Ishikawa (cell line): Measurements from ENCODE around the gene RNASE13.

Experiments used
- RAD21 ChIP-seq: IDR thresholded peaks from 2 replicates; pipeline ENCODE4 v1.6.1; 2012; ENCODE audit warnings: low read depth
- TAF1 ChIP-seq: IDR thresholded peaks from 2 replicates; pipeline ENCODE4 v1.6.1; 2012; ENCODE audit warnings: low read depth, mild to moderate bottlenecking

GRCh38 chr14:21014761-21015190, 19.8 kb downstream of the RNASE13 start:
- TF ChIP-seq RAD21 (peak; percentile 98), TAF1 (no peak)
